GM19467 (cell line): ENCODE data around the gene PRKN.

Source experiments
- ATAC-seq: cut with Tn5 transposase; IDR thresholded peaks from one replicate; pipeline ENCODE4 v1.9.1; 2021; ENCODE audit warnings: mild to moderate bottlenecking, moderate library complexity; ENCODE audit not compliant: unreplicated experiment

The PRKN gene

DNA sequence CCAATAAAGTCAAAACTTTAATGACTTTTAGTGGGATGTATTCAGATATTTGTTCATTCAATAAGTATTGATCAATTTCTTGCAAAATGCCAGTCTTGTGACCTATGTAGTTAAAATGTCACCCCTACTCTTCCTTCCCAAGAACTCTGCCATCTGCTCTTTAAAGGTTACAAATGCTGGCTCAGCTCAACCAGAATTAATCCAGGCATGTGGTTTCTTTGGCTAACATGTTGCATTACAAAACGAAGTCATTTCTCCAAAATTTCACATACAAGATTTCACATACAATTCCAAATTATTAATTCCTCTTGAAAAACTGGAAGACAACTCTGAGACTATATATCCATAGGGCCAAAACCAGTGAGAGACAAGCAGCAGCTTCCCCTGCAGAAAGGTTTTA lies 395.7 kb downstream of the PRKN start:
- ATAC-seq = no peak

DNA sequence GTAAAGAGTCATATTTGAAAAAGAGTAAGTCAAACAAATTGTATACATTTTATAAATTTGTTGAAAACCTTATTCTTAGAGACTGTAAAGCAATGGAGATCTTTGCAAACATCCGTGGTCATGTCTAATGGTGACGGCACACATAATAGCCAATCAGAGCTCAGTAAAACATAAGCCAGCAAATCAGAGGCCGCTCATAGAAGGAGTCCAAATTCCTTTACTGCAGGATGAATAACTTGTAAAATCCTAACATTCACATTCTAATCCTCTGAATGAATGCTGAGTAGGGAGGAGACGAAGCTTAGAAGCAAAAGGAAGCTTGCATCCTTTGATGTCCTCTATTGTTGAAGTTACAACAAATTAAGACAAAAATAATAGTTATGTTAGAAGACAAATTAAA lies 401.7 kb downstream of the PRKN start:
- ATAC-seq = no peak

DNA sequence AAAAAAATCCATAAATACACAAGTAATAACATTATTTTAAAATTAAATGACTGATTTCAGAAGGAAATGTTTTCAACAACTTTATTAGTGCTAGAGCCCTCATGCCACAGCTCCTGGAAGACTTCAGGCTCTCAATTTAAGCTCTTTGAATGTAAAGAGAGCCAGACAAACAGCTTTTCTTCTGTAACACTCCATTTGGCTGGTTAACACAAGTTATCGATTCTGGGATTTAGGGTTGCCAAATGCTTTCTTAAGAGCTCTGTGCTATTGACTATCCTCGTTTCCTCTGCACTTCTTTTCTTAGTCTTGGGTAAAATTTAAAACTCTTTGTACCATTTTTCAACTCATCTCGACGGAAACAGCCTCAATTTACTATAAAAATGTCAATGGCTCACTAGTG lies 402.5 kb downstream of the PRKN start:
- no peak for ATAC-seq

DNA sequence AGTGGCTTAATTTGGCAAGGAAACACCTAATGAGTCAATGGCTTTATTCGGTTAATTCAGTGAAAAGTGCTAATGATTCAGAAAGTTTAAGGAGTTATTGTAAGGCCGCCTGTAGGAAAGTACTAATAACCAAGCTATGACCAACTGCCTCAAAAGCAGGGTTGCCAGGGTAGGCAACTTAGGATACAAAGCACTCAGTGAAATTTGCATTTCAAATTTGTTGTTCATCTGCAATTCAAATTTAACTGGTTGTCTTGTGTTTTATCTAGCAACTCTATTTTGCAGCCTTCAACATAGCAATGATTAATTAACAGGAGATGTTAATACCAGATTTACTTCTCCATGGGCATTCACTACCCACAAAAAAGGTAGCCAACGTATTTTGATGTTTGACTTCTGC lies 412.3 kb downstream of the PRKN start:
- ATAC-seq = no peak

DNA sequence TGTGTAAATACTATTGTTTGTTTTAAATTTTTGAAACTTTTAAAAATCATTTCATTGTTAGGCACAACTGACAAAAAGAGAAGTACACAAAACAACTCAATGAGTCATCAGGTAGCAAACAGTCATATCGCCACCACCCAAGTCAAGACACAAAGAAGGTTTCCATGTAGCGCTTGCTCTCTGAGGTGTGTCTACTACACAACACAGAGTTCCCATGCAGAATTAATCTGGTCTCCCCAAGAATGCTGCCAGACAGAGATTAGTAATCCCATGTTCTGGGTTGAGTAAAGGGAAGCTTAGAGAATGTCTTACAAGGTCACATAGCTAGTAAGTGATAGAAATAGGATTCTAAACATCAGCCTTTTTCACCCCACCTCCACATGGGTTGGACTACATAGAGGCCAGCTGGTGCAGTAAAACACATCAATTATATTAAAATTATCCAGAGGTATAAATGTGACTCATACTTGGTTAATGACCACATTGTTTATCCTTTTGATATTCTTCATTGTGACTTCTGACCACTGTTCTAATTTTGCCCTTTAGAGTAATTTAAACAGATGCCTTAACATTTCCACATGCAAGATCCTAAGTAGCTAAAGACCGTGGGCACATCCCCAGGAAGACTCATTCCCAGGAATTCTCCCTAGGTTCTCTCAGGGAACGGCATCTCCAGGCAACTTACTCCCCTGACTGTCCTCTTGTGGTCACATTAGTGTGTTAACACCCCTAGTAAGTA lies 413.5 kb downstream of the PRKN start:
- no peak for ATAC-seq

DNA sequence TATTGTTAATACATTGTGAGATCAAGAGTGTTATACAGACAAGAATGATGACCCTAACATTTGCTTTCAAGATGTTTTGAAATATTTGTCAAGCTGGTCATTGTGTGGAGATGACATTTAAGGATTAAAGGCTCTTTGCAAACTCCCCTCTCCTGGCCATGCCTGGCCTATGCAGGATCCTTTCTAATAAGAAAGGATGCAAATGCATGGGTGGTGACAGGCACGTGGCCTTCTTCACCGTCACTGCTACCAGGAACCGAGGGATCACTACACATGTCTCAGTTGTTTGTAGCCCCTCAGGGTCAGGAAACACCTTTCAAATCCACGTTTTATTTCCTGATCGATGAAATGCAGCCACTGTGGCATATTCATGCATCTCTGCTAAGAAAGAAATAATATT lies 419.7 kb downstream of the PRKN start:
- ATAC-seq = no peak

DNA sequence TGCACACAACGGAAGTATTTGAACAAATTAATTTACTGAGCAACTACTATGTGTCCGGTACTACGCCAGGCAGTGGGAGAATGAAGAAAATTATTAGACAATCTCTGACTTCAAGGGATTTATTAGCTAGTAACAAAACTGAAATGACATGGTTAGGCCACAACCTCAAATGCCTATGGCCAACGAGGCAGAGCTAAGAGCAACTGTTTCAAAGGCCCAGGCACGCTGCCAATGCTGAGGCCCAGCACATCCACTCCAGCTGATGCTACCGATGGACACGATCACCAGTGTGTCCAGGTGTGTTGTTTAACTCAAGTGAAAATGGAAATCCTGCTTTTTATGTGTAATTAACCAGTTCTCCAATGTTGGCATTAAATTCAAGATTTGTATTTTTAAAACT lies 420.9 kb downstream of the PRKN start:
- ATAC-seq = no peak

DNA sequence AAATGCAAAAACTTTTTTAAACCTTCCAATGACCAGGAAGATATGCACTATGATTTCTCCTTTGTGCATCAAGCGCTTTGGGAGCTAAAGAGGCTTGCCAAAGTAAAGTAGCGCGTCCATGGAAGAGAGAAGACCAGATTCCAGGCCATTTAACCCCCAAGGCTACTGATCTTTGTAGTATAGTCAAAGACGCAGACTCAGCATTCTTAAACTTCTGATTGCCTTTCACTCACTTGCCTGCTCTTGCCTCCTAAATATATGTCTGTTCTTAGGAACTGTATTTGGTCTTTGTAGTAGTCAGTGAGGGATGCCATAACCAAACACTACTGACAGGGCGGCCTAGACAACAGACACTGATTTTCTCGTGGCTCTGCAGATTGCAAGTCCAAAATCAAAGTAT lies 426.4 kb downstream of the PRKN start:
- no peak for ATAC-seq

DNA sequence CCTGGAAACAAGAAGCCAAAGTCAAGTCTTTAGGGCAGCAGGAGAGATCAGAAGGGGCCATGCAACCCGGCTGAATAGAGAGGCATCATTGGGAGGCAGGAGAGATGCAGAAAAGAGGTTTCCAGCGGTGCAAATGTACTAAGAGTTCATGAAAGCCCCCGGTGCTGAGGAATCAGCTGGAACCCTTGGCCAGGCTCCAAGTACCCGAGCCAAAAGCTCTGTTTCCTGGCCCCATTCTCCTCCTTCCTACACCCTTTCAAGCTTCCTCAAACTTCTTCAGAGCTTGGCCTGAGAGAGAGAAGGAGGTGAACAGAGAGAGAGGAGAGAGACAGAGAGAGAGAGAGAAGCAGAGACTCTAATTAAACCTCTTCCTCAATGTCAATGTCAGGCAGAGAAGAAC lies 433.5 kb downstream of the PRKN start:
- no peak for ATAC-seq

DNA sequence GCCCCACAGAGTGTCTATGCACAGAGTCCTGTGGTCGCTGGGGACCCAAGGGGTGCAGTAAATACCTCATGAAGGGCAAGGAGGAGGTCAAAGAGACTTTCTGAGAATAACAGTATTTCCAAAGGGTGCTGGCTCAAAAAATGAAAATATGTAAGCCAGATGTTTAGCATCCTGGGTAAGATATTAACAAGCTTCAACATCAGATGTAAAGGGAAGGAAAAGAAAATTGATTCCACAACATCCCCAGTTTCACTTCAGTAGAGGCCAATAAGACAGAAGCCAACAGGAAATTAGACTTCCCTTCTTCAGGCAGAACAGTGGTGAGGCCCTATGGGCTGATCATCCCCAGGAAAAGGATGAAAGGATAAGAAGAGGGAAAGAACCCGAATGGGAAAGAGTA lies 434.7 kb downstream of the PRKN start:
- ATAC-seq = no peak

DNA sequence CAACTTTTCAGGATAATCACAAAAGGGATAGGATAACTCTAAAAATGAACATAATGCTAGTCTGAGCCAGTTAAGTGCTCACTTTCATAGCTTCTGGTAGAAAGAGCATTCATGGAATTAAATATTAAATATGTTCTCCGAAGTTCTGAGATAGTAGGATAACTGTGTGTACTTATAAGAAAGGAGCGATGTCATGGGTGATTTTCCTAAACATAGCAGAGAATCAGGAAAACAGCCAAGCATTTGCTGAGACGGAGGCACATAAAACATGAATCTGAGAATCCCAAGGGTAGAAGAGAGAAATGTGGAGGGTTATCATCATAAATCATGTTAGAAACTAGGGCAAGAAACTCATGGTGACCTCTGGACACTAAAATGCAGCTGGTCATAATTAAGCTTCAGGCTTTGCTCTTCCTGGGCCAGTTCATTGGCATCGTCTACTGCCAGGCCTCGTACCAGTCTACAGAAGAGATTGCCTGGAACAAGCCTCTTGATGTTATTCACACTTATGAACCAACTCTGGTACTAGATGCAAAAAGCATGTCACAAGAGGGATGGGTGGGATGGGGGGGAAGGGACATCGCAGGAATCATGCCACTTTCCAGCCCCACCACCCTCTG lies 436.6 kb downstream of the PRKN start:
- no peak for ATAC-seq

DNA sequence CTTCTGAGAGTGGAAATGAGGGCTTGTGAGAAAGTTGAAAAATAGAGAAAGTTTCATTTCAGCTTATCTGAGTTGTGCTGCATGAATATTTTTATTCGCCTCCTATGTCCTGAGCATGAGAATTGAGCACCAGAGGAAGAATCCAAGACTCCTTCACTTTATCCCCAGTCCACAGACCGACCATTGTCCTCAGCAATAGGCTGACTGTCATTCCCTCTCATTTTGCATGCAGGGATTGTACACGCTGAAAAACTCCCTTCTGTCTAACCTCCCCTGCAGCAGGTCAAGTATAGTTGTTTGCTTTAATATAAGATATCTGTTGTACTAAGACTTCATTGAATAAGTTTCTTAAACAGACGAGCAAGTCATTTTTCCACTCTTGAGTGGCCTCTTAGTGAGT lies 437.6 kb downstream of the PRKN start:
- ATAC-seq = no peak

DNA sequence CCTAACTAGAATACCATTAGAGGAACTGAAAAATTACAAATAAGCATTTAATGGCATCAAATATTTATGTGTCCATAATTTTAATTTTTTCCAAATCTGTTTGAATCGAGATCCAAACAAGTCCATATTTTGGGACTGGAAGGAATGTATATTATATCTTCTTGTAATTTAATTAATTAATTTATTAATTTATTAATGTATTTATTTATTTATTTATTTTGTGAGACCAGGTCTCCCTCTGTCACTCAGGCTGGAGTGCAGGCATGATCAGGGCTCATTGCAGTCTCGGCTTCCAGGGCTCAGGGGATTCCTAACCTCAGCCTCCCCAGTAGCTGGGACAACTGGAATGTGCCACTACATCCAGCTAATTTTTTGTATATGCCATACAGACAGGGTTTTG lies 453.6 kb downstream of the PRKN start:
- ATAC-seq = no peak

DNA sequence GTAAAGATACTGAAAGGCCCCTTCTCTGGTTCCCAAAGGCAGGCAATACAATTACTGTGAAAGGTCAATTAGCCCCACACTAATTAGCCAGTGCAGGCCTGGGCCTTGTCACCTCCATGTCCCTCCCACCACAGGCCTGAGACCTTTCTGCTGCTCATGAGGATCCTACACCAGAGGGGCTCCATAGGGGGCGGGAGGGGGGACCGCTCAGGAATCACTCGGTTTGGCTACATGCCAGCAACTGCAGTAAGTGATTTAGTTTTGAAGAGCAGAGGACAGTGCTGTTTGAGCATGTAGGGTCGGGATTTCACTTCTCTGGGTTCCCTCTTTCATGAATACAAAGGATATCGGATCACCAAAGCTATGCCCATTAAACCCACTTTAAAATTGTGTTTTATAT lies 455.6 kb downstream of the PRKN start:
- ATAC-seq = no peak

DNA sequence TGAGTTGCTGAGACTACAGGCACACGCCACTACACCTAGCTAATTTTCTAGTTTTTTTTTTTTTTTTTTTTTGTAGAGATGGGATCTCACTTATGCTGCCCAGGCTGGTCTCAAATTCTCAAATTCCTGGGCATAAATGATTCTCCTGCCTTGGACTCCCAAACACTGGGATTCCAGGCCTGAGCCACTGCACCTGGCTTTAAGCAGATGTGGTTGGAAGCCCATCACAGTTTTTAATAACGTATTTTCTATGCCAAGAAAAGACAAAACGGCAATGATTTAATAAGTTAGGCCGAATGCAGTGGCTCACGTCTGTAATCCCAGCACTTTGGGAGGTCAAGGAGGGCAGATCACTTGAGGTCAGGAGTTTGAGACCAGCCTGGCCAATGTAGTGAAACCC lies 456.6 kb downstream of the PRKN start:
- ATAC-seq = no peak

DNA sequence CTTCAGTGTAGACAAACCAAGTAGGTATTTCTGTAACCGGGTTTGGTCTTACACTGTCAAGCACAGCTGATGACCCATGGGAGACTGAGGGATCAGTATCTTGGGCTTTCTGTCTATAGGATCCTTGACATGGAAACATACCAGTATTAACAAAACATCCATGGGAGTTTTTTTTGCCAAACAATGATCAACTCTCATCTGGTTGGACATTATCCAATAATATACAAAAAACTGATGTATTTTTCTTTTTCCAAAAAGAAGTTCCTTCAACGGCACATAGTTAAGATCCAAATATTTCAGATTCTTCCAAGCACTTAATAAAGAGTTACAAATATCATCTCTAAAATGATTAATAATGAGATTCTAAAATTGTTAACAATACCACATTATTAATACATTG lies 459.9 kb downstream of the PRKN start:
- ATAC-seq = no peak

DNA sequence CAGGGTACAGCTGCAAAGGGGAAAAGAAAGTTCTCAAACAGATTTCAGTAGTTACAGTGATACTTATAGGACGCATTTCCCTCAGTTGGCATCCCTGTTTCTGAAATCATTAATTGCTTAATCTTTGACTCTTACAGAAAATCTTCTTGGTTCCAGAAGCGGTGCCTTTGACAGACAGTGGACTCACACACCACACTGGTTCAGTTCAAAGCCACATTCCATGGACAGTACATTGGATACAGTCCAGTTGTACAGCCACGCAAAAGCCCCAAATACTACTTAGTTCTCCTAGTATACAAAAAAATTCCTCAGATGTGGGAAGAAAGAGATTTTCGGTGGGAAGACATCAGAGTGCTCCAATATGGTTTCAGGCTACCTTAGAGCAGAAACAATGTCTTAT lies 460.4 kb downstream of the PRKN start:
- no peak for ATAC-seq

DNA sequence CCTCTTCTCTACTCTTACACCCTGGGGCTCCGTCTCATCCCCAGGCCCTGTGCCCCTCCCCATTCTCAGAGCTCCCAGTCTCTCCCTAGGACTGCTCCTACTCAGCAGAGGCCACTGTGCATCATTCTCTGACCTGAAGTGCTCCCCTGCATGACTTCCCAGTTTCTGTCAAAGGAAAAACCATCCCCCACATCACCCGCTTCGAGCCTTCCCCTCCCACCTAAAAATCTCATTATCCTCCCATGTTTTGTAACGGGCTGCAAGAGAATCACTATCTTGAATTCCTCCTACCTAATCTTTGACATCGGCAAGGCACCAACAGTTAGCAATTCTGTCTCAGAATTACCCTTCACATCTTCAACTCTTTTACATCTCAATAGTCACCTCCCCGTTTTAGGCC lies 463.0 kb downstream of the PRKN start:
- no peak for ATAC-seq

DNA sequence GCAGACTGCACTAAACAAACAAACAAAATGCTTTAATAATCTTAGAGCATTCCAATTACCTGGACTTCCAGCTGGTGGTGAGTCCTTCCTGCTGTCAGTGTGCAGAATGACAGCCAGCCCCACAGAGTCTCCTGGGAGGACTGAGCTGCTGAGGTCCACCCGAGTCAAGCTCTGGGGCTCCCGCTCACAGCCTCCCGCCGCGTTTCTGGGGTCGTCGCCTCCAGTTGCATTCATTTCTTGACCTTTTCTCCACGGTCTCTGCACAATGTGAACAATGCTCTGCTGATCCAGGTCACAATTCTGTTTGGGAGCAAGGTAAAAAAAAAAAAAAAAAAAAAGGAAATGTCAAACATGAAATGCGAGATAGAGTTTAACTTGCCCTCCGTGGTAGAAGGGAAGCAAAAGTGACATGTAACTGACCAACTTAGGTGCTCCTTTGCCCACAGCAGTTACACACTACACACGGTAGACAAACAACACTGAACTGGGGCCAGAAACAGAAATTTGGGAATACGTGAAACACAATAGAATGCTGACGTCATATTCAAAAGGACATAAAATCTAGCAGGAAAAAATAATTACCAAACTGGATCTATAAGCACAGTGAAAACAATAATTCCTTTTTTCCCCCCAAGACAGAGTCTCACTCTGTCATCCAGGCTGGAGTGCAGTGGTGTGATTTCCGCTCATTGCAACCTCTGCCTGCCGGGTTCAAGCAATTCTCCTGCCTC lies 464.9 kb downstream of the PRKN start:
- ATAC-seq = no peak

DNA sequence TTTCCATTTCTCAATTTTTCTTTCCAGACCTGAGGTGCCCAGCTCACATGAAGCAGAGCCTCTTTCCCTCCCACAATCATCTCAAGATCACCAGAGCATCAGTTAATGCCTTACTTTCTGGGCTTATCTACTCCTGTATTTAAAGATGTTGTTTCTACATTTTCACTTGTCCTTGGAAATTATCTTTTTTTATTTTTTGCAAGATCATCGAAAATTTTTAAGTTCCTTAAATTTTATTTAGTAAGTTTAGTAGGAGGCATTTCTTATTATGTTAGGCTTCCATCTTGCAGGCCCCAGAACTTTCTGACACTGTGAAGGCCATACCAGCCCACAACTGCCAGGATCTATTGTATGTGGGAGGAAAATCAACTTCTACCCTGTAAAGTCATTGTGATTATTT lies 466.0 kb downstream of the PRKN start:
- no peak for ATAC-seq

DNA sequence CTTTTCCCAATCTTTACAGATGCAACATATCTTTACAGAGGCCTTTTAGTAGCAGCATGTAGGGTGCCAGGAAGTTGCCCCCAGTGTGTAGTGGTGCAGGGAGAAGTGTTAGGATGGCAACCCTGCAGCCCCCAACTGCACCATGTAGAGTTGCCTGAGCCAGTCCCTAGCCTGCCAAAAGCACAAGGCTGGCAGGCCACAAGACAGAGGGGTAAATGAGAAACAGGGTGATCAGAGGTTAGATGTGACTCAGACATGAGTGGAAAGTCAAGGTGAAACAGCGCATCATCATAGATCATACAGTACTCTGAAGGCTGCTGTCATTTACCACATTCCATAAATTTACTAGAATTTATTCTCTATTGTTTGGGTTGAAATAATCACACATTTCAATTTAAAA lies 467.5 kb downstream of the PRKN start:
- ATAC-seq = no peak

DNA sequence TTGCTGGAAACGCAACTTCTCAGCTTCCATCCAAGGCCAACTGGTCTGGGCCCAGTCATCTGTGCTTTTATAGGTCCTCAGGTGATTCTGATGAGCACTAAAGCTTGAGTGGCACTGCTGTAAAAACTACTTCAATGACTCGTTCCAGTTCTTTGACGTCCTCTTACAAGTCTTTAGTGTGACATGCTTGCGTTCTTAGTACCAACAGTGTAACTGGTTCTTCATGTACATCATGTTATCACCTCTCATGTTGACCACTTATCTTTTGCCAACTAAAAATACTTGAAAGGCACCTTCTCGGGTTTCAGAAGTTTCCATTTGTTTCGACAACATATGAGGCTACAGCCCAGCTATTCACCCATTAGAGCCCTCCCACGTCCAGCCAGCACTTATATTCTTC lies 468.9 kb downstream of the PRKN start:
- ATAC-seq = no peak
